ENCODE data around the gene CD248.
"Not testable (repeated sequence)": the region's sequence is repeated elsewhere in the genome, so short reads cannot be mapped to it uniquely, and the experiment has no call there.

CD248 gene

GRCh38 chr11:66328031-66328301 lies 11.1 kb upstream of the CD248 start:
- FAIRE-seq = no peak

- no peak for FAIRE-seq
Measured at GRCh38 chr11:66327171-66328030, 10.6 kb upstream of the CD248 start.

GRCh38 chr11:66326261-66327111 lies 9.6 kb upstream of the CD248 start:
- no peak for FAIRE-seq

- no peak for FAIRE-seq
Measured at GRCh38 chr11:66325263-66325671, 8.4 kb upstream of the CD248 start.

GRCh38 chr11:66324664-66325063 lies 7.8 kb upstream of the CD248 start:
- no peak for FAIRE-seq

GRCh38 chr11:66323684-66324083 lies 6.8 kb upstream of the CD248 start:
- no peak for FAIRE-seq

- FAIRE-seq = no peak
Measured at GRCh38 chr11:66322732-66323427, 6.0 kb upstream of the CD248 start.

GRCh38 chr11:66321606-66322005 lies 4.8 kb upstream of the CD248 start:
- no peak for FAIRE-seq

- FAIRE-seq = not testable (repeated sequence)
Measured at GRCh38 chr11:66320748-66321147, 3.9 kb upstream of the CD248 start.

GRCh38 chr11:66320289-66320688 lies 3.4 kb upstream of the CD248 start:
- not testable (repeated sequence) for FAIRE-seq

GRCh38 chr11:66318600-66318970 lies 1.7 kb upstream of the CD248 start:
- FAIRE-seq = no peak

GRCh38 chr11:66317723-66318599 lies 1.1 kb upstream of the CD248 start:
- FAIRE-seq = no peak

GRCh38 chr11:66317322-66317722 lies 478 bp upstream of the CD248 start:
- FAIRE-seq = no peak

- no peak for FAIRE-seq
Measured at GRCh38 chr11:66315921-66316811, 678 bp downstream of the CD248 start.

- FAIRE-seq = no peak
Measured at GRCh38 chr11:66315498-66315885, 1.4 kb downstream of the CD248 start.

GRCh38 chr11:66314561-66315497 lies 2.0 kb downstream of the CD248 start:
- FAIRE-seq = no peak

GRCh38 chr11:66314186-66314501 lies 2.7 kb downstream of the CD248 start:
- no peak for FAIRE-seq

- no peak for FAIRE-seq
Measured at GRCh38 chr11:66313321-66314185, 3.3 kb downstream of the CD248 start.

GRCh38 chr11:66312549-66313320 lies 4.1 kb downstream of the CD248 start:
- FAIRE-seq = no peak

Data from islet of Langerhans (tissue), 1 donor.